HepG2 (cell line): ENCODE measurements around the gene METAP1D. TPM values are rescaled to one million over a fixed set of nuclear protein-coding genes. Genes with fewer than 3 reads are reported as not detected.

Experiments used
- ATAC-seq: fragments of 200-7000 bp; cut with Tn5 transposase; 3 replicates; pipeline ENCODE4 v1.9.1; 2020; ENCODE audit warnings: mild to moderate bottlenecking, moderate library complexity
- BruUV-seq: library from RNA; stranded (reverse); fragments of 400-500 nt; replicated peaks from 2 replicates; lab custom pipeline; 2021; lab: Mats Ljungman, UMichigan
- CTCF ChIA-PET: fragments of 300-600 bp; formaldehyde crosslinking; extraction: SDS; loops from one replicate; lab custom pipeline; 2021; ENCODE audit warnings: low total read pairs, inconsistent platforms, low intra/inter-chr PET ratio; lab: Yijun Ruan, JAX
- POLR2A ChIA-PET: fragments of 350-600 bp; sonication (Branson Sonifier 250); formaldehyde crosslinking; loops from one replicate; lab custom pipeline; 2020; ENCODE audit warnings: antibody characterized with exemption, inconsistent platforms; lab: Yijun Ruan, JAX
- DNase-seq: peaks from one replicate; pipeline ENCODE4 v3.0.0-alpha.2; 2015; ENCODE audit warnings: low spot score
- FAIRE-seq: peaks from 3 replicates; lab custom pipeline; 2011; peaks lifted over from hg19 to GRCh38; lab: Jason Lieb, UNC
- H2AFZ ChIP-seq: one replicate; pipeline ENCODE4 v1.6.1; 2011; ENCODE audit warnings: low read length, inconsistent platforms
- H3K27ac ChIP-seq: fragments of 300-600 bp; 3 replicates; pipeline ENCODE4 v1.8.0; 2011; ENCODE audit warnings: mixed run types, mild to moderate bottlenecking, mixed read lengths, low read length, inconsistent platforms; ENCODE audit not compliant: insufficient read depth; ENCODE audit errors: extremely low read length
- H3K27me3 ChIP-seq, 2 experiments: fragments of 200-600 bp in 1 of 2; 2 replicates in 1 of 2; 3 replicates in 1 of 2; pipeline versions ENCODE4 v1.6.0 to v1.8.0; 2011; ENCODE audit warnings: low read length in 2 of 2, mild to moderate bottlenecking in 2 of 2, moderate library complexity in 2 of 2, inconsistent platforms in 1 of 2; ENCODE audit not compliant: insufficient read depth in 2 of 2, control insufficient read depth in 1 of 2
- H3K36me3 ChIP-seq, 2 experiments: fragments of 200-600 bp in 1 of 2; replicated peaks in 1 of 2; 2 replicates in 1 of 2; 3 replicates in 1 of 2; pipeline versions ENCODE4 v1.5.1 to v1.8.0; 2011; ENCODE audit warnings: low read length in 2 of 2, inconsistent platforms in 1 of 2; ENCODE audit not compliant: insufficient read depth in 2 of 2, control insufficient read depth in 1 of 2
- H3K4me1 ChIP-seq: 2 replicates; pipeline ENCODE4 v1.5.1; 2012; ENCODE audit warnings: low read length, inconsistent platforms; ENCODE audit not compliant: insufficient read depth
- H3K4me2 ChIP-seq: 2 replicates; pipeline ENCODE4 v1.6.0; 2011; ENCODE audit warnings: low read depth, low read length, inconsistent platforms
- H3K4me3 ChIP-seq, 3 experiments: fragments of 200-600 bp in 1 of 3; sonication (generic), shearing (Covaris generic) in 1 of 3; replicated peaks in 1 of 3; 2 replicates each; pipeline ENCODE4 v1.5.1; 2011 to 2016; ENCODE audit warnings: low read length in 3 of 3, inconsistent platforms in 2 of 3, low read depth in 2 of 3, mild to moderate bottlenecking in 2 of 3, control low read depth in 1 of 3, mixed read lengths in 1 of 3; ENCODE audit not compliant: insufficient read depth in 1 of 3
- H3K79me2 ChIP-seq: one replicate; pipeline ENCODE4 v1.6.1; 2011; ENCODE audit warnings: low read length, inconsistent platforms; ENCODE audit not compliant: insufficient read depth
- H3K9ac ChIP-seq: 2 replicates; pipeline ENCODE4 v1.6.0; 2011; ENCODE audit warnings: mild to moderate bottlenecking, low read depth, low read length, inconsistent platforms; ENCODE audit not compliant: insufficient read depth
- H3K9me3 ChIP-seq: 2 replicates; pipeline ENCODE4 v1.5.1; 2012; ENCODE audit warnings: mild to moderate bottlenecking, low read length
- H4K20me1 ChIP-seq: 2 replicates; pipeline ENCODE4 v1.6.0; 2011; ENCODE audit warnings: inconsistent platforms, mild to moderate bottlenecking, low read length, moderate library complexity; ENCODE audit not compliant: insufficient read depth
- AFF4 ChIP-seq: sonication (generic); formaldehyde crosslinking; IDR thresholded peaks from 2 replicates; pipeline ENCODE4 v1.4.0; 2020; ENCODE audit warnings: missing genetic modification reagents
- ATF3 ChIP-seq: sonication (generic); formaldehyde crosslinking; IDR thresholded peaks from 2 replicates; pipeline ENCODE4 v1.4.0; 2020; ENCODE audit warnings: missing genetic modification reagents
- ATF5 ChIP-seq: sonication (generic); formaldehyde crosslinking; IDR thresholded peaks from 2 replicates; pipeline ENCODE4 v1.4.0; 2020; ENCODE audit warnings: mild to moderate bottlenecking, low read depth, missing genetic modification reagents
- HNF4G ChIP-seq, 2 experiments: sonication (generic) in 1 of 2; formaldehyde crosslinking in 1 of 2; IDR thresholded peaks; 2 replicates each; pipeline versions ENCODE4 v1.4.0 to v1.6.1; 2011 to 2020; ENCODE audit warnings: borderline replicate concordance in 2 of 2, low read depth in 2 of 2, mild to moderate bottlenecking in 2 of 2, low read length in 1 of 2, missing genetic modification reagents in 1 of 2, moderate library complexity in 1 of 2
- JUN ChIP-seq: sonication (generic); formaldehyde crosslinking; IDR thresholded peaks from 2 replicates; pipeline ENCODE4 v1.4.0; 2020; ENCODE audit warnings: mild to moderate bottlenecking, missing genetic modification reagents
- MTERF4 ChIP-seq: sonication (generic); formaldehyde crosslinking; IDR thresholded peaks from 2 replicates; pipeline ENCODE4 v1.8.0; 2023; ENCODE audit warnings: mild to moderate bottlenecking, missing genetic modification reagents
- POGZ ChIP-seq: sonication (generic); formaldehyde crosslinking; IDR thresholded peaks from 2 replicates; pipeline ENCODE4 v1.4.0; 2020; ENCODE audit warnings: mild to moderate bottlenecking, missing genetic modification reagents
- PRMT3 ChIP-seq: sonication (generic); formaldehyde crosslinking; IDR thresholded peaks from 2 replicates; pipeline ENCODE4 v1.8.1; 2022; ENCODE audit warnings: low read depth, mild to moderate bottlenecking, moderate library complexity, missing genetic modification reagents, borderline replicate concordance
- YEATS2 ChIP-seq: sonication (generic); formaldehyde crosslinking; IDR thresholded peaks from 2 replicates; pipeline ENCODE4 v1.4.0; 2020; ENCODE audit warnings: missing genetic modification reagents, borderline replicate concordance
- ZKSCAN1 ChIP-seq: fragments of 150-350 bp; IDR thresholded peaks from 2 replicates; pipeline ENCODE4 v1.6.1; 2014; ENCODE audit warnings: low read length
- ZNF17 ChIP-seq: sonication (generic); formaldehyde crosslinking; IDR thresholded peaks from 2 replicates; pipeline ENCODE4 v1.5.0; 2020; ENCODE audit warnings: mild to moderate bottlenecking, missing genetic modification reagents
- ZNF256 ChIP-seq: sonication (generic); formaldehyde crosslinking; conservative IDR thresholded peaks from 2 replicates; pipeline ENCODE4 v1.4.0; 2020; ENCODE audit warnings: missing genetic modification reagents
- ZNF317 ChIP-seq: sonication (generic); formaldehyde crosslinking; IDR thresholded peaks from 2 replicates; pipeline ENCODE4 v1.5.0; 2020; ENCODE audit warnings: mild to moderate bottlenecking, missing genetic modification reagents
- ZNF343 ChIP-seq: sonication (generic); formaldehyde crosslinking; IDR thresholded peaks from 2 replicates; pipeline ENCODE4 v1.4.0; 2020; ENCODE audit warnings: mild to moderate bottlenecking, missing genetic modification reagents
- ZNF562 ChIP-seq: sonication (generic); formaldehyde crosslinking; IDR thresholded peaks from 2 replicates; pipeline ENCODE4 v1.8.0; 2022; ENCODE audit warnings: missing genetic modification reagents, borderline replicate concordance
- ZNF652 ChIP-seq: IDR thresholded peaks from 2 replicates; pipeline ENCODE4 v1.6.1; 2016; ENCODE audit warnings: low read depth, borderline replicate concordance
- WGBS: methylation state at CpG from one replicate; pipeline ENCODE4 v1.1.6; 2017; ENCODE audit warnings: low lambda C conversion rate; 5-methylcytosine and 5-hydroxymethylcytosine counted together
- in situ Hi-C: cut with HindIII; loops from 2 replicates; pipeline ENCODE4 v1.10.0; 2017; ENCODE audit warnings: low pct_unique_long_range_greater_than_20kb; ENCODE audit not compliant: extremely low pct_ligation_motif_present
- intact Hi-C: fragments of 100-400 bp; cut with micrococcal nuclease; formaldehyde crosslinking; loops from one replicate; pipeline ENCODE4 v1.10.0; 2022; ENCODE audit not compliant: unreplicated experiment
- polyA plus RNA-seq, 8 experiments: library from polyadenylated mRNA; depleted of rRNA in 3 of 8; stranded (reverse) in 7 of 8; unstranded in 1 of 8; fragments of >200 nt; fragmentation: Illumina TruSeq in 4 of 8; extraction: Trizol in 4 of 8; gene quantifications; 2 replicates each; pipeline versions ENCODE4 v1.2.1 to v1.2.3, GENCODE V29; 2011 to 2016; ENCODE audit warnings: low read depth in 4 of 8, missing spikeins in 1 of 8, mixed read lengths in 1 of 8; ENCODE audit not compliant: insufficient read depth in 1 of 8
- total RNA-seq, 5 experiments: library from RNA; depleted of rRNA; stranded (reverse); fragments of >200 nt; fragmentation: Illumina TruSeq; extraction: Trizol; gene quantifications; 2 replicates each; pipeline ENCODE4 v1.2.3, GENCODE V29; 2016; ENCODE audit warnings: low read depth in 1 of 5

Gene METAP1D
- total and polyA plus RNA-seq, 2 of the 13 experiments (the other 11 are each of a cell fraction or from before 2014, with no cell fraction given) = 14.7 to 21.6 TPM

- Histone ChIP-seq H3K27me3 (peaks cover 7 to 34% of the 10 kb centered on the region in 2 experiments; a peak in 4 of 5 replicates), H3K27ac (no peak overlapping the region), H4K20me1 (no peaks in the 10 kb centered on the region), H3K4me2 (no peak overlapping the region), H3K9me3 (no peaks in the 10 kb centered on the region), H3K9ac (no peak overlapping the region), H2AFZ (no peak overlapping the region), H3K4me1 (peaks cover 45% of the 10 kb centered on the region), H3K4me3 (no peak overlapping the region), H3K36me3 (no peaks in the 10 kb centered on the region), H3K79me2 (no peaks in the 10 kb centered on the region)
- FAIRE-seq (no peak), DNase-seq (no peak), ATAC-seq (no peak)
- ChIA-PET POLR2A (no interaction called here), CTCF (no interaction called here)
- intact Hi-C loops (no loop called here), in situ Hi-C loops (no loop called here)
- no peak for TF ChIP-seq PRMT3 (CRISPR knock-in tag)
- TF ChIP-seq ZNF317 = no peak
- no peak for TF ChIP-seq HNF4G (IDR thresholded peaks at IDR 0.05; ENCODE audit: borderline replicate concordance, low read depth, low read length)
- TF ChIP-seq HNF4G (CRISPR knock-in tag; IDR thresholded peaks at IDR 0.05; ENCODE audit: borderline replicate concordance, low read depth) = no peak
- TF ChIP-seq ZNF652 = no peak
- no peak for TF ChIP-seq MTERF4 (CRISPR knock-in tag)
- no peak for TF ChIP-seq ATF5 (CRISPR knock-in tag)
- no peak for TF ChIP-seq POGZ (CRISPR knock-in tag)
- TF ChIP-seq ZNF343 (CRISPR knock-in tag) = no peak
- no peak for TF ChIP-seq ZKSCAN1
- TF ChIP-seq ATF3 (CRISPR knock-in tag) = no peak
- TF ChIP-seq JUN (CRISPR knock-in tag) = no peak
- no peak for TF ChIP-seq ZNF256 (CRISPR knock-in tag)
- no peak for TF ChIP-seq ZNF562
- no peak for TF ChIP-seq AFF4
- no peak for TF ChIP-seq ZNF17 (CRISPR knock-in tag)
- TF ChIP-seq YEATS2 = no peak
- WGBS = 76% methylated on average over 5 of the region's 5 CpGs
- BruUV-seq = no TSS peak
Measured at GRCh38 chr2:172079416-172079815, 79.7 kb downstream of the METAP1D start.
